Measurements from ENCODE around the gene CAPN5. TPM values are rescaled to one million over a fixed set of nuclear protein-coding genes. Genes with fewer than 3 reads are reported as not detected.
A peak's percentile ranks its signal among the peaks of the same experiment; 100 is the strongest.

CAPN5 gene
- total RNA-seq, 1 experiment from 2014 or later: 5.5 TPM

DNA sequence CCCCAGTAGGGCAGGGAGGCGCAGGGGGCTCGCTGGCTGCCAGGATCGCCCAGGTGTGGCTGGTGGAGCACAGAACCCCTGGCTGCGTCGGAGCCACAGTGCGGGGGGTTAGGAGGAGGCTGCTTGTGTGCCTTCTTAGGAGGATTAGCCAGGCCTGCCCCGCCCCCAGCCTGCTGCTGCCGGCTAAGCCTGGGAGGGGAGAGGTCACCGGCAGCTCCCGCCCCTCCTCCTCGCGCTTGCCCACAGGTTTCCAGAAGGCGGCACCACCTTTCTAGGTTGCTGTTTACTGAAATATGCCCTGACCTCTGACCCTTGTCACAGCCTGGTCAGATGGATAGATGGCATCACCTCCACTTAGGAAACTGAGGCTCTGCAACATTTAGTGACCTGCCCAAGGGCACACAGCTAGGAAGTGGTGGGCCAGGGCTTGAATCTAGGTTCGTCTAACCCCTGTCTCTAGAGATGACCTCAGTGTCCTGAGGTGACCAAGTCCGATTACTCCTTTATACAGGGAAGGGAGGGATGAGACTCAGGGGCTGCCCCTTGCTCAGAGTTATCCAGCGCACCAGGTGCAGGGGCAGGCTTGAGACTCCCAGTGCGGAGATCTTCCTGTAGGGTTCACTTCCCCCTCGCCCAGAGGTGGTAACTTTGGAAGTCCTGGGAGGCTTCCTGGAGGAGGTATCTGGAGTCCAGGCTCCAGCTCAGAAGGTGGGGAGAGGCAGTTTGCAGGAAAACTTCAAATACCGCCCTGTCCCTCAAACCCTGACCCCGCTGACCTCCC, 105.3 kb downstream of the CAPN5 start:
- no peak for DNase-seq (ENCODE audit: low read depth)

GRCh38 chr11:77172666-77172982, 105.9 kb downstream of the CAPN5 start:
- peak; percentile 26 for DNase-seq (ENCODE audit: low read depth)

DNA sequence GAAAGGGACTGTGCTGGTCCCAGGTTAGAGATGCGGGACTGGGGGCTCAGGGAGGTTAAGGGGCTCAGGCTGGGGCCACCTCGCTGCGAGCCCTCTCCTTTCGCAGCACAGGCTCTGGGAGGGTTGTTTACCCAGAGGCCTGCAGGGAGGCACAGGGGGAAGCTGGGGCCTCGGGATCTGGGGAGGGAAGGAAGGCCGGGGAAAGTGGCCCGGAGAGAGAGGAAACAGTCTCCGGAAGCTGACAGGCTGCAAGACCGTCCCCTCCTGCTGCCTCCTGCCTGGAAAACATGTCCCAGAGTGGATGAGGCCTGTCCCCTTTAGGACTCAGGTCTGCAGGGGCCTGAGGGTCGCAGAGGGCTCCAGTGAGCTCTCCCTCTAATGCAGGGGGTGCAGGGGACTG, 106.7 kb downstream of the CAPN5 start:
- DNase-seq (ENCODE audit: low read depth): no peak

DNA sequence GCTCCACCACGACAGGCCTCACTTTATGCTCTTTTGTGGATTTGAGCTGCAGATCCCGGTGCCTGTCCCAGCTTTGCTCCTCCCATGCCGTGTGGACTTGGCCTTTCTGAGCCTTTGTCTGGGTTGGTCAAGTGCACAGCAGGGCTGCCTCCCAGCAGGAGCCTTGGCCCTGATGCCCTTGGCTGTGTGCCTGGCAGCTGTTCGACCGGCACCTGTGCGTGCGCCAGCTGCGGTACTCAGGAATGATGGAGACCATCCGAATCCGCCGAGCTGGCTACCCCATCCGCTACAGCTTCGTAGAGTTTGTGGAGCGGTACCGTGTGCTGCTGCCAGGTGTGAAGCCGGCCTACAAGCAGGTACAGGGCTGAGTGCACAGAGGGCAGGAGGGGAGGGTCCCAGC, 107.8 kb downstream of the CAPN5 start:
- no peak for DNase-seq (ENCODE audit: low read depth)

- no peak for DNase-seq (ENCODE audit: low read depth)
These were observed 108.5 kb downstream of the CAPN5 start for GRCh38 chr11:77175021-77175842.

Other genes starting within 250 kb of the CAPN5 start
- 8.3 and 10.8 TPM in 2 replicates for gene ACER3, start 206.1 kb upstream of the CAPN5 start, total RNA-seq (2014; rRNA removed; shearing (Covaris generic))
- gene B3GNT6, start 32.6 kb upstream of the CAPN5 start, total RNA-seq (2014; rRNA removed; shearing (Covaris generic)): not detected in 2 replicates
- not detected in 2 replicates for gene OMP, start 35.9 kb downstream of the CAPN5 start, total RNA-seq (2014; rRNA removed; shearing (Covaris generic))
- gene MYO7A, start 61.3 kb downstream of the CAPN5 start, total RNA-seq (2014; rRNA removed; shearing (Covaris generic)): 0.40 TPM in 1 of 2 replicates, not detected in the other
- gene GDPD4, start 234.7 kb downstream of the CAPN5 start, total RNA-seq (2014; rRNA removed; shearing (Covaris generic)): not detected in 2 replicates

Measured in Daoy (cell line).